Measurements from ENCODE around the gene FAM169A.

DNA sequence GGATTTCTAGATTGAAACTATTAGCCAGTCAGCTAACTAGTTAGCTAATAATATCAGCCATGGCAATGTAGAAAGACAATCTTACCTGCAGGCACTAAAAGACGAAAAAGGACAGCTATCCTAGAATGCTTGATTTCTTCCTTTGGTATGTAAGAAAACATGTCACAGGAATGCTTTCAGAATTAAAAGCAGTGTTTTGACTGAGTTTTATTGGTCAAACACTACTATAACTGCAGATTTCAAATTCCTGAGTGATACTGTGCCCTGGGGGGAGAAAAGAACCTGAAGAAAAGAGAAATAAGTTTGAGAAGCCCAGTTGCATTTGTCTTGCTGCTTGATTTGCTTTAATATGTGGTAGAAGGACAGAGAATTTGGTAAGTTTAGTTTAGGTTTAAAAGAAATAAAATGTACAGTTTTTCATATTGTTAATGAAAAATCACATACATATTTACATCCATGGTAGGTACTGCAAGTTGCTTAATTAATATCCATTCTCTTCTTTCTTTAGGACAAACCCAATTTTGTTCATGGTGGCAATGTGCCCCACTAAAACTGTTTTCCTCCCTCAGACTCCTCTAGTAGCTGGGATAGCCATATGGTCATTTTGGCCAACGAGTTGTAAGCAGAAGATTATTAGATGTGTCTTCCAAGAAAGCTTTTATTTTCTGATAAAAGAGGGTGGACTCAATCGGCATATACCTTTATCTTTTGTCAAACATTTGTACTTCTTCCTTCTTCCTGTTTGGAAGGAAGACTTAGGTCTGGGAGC, 4.3 kb upstream of the FAM169A start:
- TF ChIP-seq, protein P1, sequence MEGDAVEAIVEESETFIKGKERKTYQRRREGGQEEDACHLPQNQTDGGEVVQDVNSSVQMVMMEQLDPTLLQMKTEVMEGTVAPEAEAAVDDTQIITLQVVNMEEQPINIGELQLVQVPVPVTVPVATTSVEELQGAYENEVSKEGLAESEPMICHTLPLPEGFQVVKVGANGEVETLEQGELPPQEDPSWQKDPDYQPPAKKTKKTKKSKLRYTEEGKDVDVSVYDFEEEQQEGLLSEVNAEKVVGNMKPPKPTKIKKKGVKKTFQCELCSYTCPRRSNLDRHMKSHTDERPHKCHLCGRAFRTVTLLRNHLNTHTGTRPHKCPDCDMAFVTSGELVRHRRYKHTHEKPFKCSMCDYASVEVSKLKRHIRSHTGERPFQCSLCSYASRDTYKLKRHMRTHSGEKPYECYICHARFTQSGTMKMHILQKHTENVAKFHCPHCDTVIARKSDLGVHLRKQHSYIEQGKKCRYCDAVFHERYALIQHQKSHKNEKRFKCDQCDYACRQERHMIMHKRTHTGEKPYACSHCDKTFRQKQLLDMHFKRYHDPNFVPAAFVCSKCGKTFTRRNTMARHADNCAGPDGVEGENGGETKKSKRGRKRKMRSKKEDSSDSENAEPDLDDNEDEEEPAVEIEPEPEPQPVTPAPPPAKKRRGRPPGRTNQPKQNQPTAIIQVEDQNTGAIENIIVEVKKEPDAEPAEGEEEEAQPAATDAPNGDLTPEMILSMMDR (IDR thresholded peaks at IDR 0.05) = no peak
- no peak for TF ChIP-seq POLR2A (IDR thresholded peaks at IDR 0.05)
- TF ChIP-seq EP300 (IDR thresholded peaks at IDR 0.05) = no peak
- no peak for TF ChIP-seq POLR2AphosphoS5 (IDR thresholded peaks at IDR 0.05)
